Daoy (cell line): Measurements from ENCODE around the gene PTGR3. TPM values are rescaled to one million over a fixed set of nuclear protein-coding genes. Genes with fewer than 3 reads are reported as not detected.
"Not testable (repeated sequence)": the region's sequence is repeated elsewhere in the genome, so short reads cannot be mapped to it uniquely, and the experiment has no call there.

Experiments
- DNase-seq: peaks from one replicate; pipeline ENCODE4 v3.0.0-alpha.2; 2015; ENCODE audit warnings: low read depth
- total RNA-seq: library from RNA; depleted of rRNA; stranded (reverse); fragments of >200 nt; shearing (Covaris generic); gene quantifications from 2 replicates; pipeline ENCODE4 v1.2.3, GENCODE V29; 2014

The PTGR3 gene
- total RNA-seq, 1 experiment from 2014 or later, result 7.6 TPM

DNA sequence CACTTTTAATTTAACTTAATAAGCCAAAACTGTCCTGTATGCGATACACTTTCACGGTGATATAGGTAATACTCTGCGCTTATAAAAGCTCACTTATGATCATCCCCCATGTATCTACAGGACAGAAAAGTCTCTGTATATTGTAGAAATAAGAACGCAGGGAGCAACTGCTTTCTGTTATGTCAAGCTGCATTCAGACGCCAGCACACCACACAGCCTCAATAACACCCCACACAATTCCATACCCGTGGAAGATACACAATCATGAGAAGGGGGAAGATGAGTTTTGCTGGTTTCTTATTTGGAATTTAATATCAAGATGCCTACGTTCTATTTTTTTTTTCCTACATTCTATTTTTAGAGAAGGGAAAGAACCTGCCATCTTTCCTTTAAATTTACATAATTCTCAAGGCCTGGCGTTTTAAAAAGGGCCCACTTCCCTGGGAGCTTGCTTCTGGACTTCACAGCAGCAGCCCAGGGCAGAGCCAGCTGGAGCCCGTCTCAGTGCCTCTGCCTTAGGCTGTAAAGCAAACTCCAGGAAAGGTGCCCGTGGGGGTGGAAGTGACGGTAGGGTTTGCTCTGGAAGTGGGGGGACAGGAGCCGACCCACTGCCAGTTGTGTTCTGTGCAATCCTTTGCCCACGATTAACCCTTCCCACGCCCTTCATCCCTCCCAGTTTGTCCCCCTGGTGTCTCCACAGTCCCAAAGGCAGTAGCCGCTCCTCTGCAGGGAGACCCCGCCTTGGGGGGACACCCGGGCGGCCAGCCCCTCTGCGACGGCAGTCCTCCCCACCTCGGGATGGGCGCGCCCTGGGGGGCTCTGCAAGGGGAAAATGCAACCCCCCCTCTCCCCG, 5.3 kb downstream of the PTGR3 start:
- DNase-seq, result no peak

DNA sequence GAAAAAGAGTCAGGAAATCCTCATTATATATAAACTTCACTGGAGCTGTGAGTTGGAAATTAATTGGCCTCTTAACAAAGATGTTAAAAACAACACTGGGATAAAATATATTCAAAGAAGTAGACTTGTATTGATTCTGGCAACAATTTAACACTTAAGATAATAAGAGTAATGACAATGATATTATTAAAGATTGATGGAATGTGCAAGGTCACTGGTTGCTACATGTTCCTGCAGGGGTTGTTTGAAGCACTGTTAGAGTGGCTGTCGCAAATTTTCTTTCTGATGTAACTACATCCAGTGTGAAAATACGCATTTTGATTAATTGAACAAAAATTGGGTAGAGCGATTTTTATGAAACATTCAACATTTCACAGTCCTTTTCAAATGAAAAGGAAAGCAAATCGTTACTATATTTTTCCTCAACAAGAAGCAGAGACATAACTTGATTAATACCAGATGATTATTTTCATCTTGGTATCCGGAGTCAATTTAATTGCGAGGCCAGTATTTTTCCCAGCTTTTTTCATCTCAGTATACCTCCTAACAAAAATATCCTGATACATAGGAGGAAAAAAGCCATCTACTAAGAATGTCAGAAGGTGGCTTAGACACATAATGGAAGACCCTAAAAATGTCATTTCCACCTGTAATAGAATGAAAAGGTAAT, 6.1 kb downstream of the PTGR3 start:
- DNase-seq, result no peak

DNA sequence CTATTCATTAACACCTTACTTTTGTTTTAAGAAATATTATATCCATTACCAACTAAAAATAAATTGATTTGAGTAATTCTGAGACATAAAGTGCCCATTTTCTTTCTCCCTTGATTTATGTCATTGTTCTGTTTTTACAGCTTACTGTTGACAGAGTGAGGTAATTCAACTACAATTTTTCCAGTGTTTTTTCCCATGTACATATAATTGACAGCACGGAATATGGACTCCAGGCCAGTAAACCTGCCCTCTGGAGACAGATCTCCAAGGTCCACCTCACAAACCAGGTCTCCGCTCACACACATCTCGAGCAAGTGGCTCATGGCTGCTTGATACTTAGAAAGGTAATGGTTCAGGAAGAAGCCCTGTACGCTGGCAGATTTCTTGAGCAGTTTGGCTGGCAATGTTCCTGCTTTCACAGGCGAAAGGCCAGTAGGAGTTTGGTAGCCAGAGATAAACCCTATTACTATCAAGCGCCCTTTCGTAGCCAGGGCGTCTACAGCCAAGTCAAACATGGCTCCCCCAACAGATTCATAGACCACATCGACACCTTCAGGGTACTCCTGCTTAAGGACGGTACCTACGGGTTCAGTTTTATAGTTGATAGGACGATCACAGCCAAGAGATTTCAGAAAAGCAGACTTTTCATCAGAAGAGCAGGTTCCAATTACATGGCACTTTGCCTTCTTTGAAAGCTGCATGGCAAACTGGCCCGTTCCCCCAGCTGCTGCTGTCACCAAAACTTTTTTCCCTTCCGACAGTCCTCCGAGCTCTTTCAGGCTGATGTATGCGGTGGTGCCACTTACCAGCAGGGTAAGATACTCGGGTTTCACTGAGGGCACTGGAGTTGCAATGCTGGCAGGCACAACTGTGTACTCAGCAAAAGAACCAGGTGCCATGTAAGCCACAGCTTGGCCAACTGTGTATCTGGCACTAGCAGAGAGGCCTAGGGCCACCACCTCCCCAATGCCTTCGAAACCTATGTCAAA, 7.4 kb downstream of the PTGR3 start:
- no peak for DNase-seq

DNA sequence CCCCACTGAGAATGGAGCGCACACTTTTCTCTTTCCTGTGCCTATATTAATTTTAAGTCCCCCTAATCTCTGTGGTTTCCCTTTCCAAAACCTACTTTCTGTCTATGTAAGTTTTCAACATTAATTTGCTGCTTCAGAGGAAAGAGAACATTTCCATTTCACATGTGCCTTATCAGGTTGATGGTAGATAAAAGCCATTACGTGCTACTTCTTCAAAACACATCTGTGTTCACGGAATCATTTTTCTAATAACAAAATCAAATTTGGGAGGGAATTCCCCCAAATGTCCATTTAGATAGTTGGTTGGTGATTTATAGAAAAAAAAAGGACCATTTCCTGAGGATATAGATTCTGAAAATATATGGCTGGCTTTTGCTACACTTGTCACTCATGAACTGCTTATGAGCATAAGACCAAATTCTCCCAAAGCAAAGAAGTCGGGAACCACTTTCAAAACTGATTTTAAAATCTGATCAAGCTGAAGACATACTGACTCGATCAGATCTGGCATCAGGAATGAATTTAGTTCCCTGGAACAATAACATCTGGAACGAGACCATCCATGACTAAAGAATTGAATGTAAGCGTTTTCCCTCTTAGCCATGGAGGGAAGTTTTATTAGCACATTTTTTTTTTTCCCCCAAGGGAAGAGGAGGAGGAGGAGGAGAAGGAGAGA, 8.2 kb downstream of the PTGR3 start:
- no peak for DNase-seq

DNA sequence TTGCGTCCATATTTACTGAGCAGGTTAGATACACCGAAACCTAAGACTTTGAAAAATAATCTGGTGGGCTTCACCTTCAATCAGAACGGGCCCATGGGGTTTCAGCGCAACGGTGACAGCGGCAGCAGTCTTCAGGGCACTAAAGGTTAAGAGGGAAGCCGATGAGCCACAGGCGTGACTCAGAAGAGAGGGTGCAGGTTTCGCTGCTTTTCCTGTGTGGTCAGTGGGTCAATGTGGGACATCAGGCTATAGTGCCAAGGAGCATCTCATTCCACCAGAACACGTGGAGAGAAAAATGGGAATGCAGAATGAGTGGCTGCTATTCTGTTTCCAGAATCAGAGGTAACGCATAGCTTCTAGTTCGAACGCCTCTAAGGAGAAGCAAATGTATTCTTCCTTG, 8.9 kb downstream of the PTGR3 start:
- DNase-seq, result no peak

DNA sequence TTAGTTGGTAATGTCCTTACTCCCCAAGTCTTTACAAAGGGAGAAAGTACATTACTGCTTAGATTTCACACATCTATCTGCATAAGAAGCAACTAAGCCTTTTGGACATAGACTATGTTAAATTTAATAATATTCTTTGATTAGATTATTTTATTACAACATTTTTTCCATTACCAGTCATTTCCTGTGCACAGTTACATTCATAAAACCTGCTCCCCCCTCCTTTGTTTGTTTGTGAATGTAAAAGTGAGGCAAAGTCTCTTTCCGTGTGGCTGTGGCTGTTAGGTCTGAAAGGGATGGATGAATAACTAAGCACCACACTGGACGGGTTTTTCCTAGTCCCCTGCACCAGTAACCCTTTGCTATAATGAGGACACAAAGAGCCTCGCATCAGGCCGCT, 9.6 kb downstream of the PTGR3 start:
- no peak for DNase-seq

DNA sequence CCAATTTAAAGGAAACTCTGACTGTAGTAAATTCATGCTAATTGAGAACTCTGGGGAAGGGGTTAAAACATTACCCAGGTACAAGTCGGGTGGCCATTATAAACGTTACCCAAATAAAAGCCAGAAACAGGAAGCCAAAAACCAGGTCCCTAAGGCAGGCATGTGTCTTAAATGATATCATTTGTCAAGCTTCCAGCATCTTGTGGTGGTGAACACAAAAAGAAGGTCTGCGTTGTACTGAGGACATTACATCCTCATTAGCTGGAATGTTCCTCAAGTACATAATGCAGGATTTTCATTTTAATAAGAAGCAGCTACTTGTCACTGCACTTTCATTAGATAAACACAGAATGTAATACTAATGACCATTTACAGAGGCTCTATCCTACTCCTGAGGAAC, 10.9 kb downstream of the PTGR3 start:
- DNase-seq, result no peak

DNA sequence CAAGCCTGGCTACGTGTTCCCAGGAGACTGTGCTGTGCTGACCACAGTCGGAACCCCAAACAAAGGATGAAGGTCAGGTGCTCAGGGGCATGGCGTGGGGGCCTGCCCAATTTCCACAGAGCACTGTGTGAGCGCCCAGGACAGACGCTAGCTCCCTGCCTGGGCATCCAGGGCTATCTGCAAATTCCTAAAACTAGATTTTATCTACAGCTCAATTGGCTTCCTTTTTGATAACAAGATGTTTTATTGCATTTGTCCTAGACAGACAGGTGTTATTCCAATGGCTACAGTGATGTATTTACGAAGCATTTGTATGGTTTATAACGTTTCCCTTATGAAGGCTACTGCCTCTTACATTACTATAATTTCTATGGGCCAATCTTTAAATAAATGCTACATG, 16.0 kb downstream of the PTGR3 start:
- DNase-seq, result no peak

DNA sequence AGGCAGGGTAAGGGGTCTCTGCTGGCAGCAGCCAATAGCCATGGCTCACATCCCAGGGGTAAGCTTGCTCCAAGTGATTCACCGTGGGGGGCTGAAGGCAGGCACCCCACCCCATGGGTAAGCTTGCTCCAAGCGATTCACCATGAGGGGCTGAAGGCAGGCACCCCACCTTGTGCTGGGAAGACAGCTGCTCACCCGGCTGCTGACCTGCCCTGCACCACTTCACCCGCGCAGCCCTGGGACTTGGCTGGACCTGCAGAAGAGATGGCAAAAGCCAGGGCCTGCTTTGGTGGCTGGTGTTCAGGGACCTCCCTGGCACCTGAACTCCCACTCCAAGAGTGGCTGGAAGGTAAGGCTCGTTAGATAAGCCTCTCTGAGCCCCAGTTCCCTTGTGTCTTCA, 19.2 kb downstream of the PTGR3 start:
- no peak for DNase-seq

DNA sequence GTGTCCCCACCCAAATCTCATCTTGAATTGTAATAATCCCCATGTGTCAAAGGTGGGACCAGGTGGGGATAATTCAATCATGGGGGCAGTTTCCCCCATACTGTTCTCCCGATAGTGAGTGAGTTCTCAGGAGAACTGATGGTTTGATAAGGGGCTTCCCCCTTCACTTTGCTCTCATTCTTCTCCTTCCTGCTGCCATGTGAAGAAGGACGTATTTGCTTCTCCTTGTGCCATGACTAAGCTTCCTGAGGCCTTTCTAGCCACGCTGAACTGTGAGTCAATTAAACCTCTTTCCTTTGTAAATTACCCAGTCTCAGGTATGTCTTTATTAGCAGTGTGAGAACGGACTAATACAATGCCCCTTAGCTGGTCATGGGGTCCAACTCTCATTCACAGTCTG, 21.2 kb downstream of the PTGR3 start:
- DNase-seq, result not testable (repeated sequence)

DNA sequence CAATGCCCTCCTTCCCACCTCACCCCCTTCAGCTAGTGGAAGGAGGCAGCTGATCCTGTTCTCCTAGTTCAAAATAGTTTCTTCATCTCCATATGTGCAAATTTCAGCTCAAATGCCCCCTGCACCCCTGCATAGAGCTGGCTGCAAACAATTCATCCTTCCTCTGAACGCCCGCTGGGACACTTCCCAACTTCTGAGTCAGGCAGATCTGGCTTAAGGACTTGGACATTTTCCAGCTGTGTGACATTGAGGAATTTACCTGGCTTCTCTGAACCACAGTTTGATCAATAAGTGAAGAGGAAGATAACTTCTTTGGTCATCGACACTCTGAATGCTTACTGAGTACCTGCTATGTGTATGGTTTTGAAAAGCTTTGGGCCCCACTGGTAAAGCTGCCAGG, 23.5 kb downstream of the PTGR3 start:
- DNase-seq, result no peak

DNA sequence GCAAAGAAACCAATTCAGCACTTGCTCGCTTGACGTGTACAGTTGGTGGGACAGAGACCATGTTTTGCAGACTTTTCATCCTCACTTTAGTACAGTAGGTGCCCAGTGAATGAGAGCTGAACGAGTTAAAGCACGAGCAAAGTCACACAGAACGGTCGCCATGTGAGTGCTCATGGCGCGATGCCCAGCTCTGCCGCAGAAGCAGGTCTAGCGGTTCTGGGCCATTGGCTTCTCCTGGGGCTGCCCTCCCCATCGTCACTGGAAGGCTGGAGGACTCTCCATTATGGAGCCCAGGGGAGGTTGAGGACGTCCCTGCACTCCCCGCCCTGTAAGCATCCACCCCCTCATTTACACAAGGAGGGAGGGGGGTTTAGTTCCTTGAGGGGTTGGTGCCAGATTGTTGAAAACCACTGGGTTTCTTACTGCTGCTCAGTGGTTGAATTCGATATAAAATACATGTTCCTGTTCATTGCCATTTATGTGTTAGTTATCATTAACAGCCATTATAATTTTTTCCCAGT, 24.9 kb downstream of the PTGR3 start:
- no peak for DNase-seq

DNA sequence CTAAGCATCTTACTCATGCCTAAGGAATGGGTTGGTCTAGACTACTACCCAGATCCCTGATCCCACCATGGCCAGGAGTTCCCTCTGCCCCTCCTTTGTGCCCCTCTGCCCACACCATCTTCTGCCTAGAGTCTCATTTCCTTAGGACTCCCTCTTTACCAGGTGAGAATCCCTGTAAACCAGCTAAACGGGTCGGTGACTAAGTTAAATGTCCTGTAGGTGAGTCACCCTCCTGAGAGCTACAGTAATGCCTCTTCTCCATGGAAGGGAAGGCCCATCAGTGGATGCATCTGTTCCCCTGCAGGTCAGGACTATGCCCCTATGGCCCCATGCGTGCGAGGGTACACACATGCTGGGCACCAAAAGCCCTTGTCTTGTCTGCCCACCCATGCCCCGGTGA, 25.4 kb downstream of the PTGR3 start:
- DNase-seq, result peak; percentile 22

DNA sequence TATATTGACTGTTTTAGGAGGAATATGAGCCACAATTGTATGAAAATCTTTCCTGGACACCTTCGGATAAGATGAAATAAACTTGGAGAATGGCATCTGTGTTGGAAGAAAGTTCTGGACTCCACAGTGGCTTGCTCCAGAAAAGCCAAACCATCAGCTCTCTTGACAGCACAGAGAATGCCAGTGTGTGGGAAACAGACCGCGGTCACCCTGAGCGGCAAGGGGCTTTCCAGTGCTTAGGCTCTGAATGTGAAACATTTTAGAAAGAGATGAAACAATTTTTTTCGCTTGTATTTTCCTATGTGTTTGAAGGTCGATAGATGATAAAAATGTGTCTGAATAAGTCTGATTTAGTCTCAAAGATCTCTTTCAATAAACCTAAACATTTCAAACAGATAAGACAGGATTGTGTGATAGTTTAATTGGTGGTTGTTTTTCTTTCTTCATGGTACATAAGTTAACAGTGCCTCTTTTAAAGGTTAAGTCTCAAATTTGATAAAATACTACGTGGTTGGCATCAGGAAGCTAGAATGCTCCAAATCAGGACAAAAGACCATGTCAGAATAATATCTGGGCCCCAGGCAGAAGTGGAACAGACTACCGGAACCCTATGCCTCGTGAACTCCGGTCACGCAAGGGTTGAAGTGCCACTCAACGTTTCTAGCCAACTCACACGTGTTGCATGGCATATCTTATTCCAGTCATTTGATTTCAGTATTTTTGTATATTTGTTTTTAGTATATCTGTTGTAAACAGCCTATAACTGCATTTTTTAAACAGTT, 28.9 kb downstream of the PTGR3 start:
- DNase-seq, result no peak

DNA sequence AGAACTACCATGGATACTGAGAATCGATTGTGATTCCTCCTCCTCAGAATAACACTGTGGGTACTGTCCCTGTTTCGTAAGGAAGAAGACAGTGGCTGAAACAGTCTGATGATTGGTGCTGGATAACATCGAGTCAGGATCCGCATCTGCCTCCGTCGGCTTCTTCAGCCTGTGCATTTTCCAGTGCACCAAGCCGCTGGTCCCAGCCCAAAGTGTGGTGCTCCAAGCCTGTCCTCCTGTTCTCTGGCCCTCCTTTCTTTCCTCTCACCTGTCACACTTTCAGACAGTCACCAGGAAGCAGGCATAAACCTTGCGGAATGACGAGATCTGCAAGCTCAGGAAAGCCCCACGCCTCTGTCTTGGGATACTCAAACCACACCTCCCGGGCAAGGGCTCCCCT, 30.6 kb downstream of the PTGR3 start:
- no peak for DNase-seq

DNA sequence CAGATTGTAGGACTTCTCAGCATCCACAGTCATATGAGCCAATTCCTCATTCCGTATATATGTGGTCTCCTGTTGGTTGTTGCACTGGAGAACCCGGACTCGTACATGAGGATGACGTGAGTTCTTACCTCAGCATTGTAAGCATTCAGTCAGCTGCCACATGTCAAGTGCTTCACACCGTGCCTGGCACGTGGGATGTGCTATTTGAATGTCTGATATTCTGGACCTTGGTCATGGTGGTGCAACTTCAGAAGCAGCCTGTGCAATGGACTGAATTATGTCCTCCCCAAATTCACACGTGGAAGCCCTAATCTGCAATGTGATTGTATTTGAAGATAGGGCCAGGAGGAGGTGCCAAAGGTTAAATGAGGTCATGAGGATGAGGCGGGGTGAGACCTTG, 32.1 kb downstream of the PTGR3 start:
- no peak for DNase-seq

DNA sequence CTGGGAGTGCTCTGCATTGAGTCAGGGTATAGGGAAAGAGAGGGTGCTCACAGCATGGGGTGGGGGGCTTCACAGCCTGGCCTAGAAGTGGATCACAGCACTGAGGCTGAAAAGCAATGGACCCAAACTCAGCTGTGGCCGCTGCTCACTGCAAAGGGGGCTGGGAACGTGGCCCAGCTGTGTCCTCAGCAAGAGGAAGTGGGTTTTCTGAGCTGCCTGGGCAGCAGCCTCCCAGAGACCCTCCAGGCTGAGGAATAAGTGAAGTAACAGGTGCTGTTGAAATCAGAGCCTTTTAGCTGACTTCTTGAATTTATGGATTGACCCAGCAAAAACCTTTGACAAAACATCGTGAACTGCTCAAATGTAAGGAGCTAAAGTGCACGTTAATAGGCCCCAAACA, 35.2 kb downstream of the PTGR3 start:
- DNase-seq, result no peak

DNA sequence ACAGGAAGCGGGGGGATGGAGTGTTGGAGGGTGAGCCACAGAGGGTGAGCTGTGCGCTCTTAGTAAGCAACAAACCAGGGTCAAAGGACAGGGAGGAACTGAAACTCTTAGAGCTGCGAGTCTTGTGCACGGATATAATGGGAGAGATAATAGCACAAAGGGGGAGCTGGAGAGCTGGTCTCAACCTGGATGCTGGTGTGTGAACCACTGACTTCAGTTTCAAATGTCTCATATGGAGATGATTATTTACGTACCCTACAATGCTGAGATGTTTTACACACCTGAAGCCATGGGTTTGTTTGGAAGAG, 35.9 kb downstream of the PTGR3 start:
- DNase-seq, result peak; percentile 28

DNA sequence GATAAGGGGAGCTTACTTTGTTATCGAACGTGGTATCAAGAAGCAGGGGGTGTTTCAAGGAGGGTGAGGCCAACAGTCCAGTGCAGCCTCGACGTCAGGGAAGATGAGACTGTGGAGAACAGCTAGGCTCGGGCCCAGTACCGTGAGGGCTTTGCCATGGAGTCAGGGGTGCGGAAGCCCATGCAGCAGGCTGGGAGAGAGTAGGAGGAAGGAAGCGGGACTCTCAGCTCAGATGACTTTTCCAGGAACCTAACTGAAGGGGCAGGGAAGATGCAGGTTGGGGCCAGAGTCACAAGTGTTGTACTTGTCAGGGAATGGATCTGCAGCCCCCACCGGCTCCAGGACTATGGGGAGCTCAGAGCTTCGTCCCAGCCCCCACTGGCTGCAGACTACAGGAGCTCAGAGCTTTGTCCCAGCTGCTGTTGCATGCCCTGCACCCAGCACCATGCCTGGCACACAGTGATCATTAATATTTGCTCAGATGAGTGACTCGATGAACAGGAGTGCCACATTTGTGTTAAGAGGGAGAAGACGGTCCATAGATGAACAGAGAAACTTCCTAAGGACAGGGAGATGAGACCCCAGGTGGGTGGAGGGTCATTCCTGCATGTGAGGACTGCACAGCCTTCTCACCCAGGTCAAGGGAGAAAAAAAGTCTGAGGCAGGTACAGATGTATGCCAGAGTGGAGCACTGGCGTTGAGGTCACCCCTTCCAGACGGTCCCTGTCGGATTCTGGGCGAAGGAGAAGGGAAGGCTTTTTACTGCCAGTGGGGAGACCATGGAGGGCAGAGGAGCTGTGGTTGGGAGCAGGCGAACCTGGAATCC, 36.4 kb downstream of the PTGR3 start:
- no peak for DNase-seq

DNA sequence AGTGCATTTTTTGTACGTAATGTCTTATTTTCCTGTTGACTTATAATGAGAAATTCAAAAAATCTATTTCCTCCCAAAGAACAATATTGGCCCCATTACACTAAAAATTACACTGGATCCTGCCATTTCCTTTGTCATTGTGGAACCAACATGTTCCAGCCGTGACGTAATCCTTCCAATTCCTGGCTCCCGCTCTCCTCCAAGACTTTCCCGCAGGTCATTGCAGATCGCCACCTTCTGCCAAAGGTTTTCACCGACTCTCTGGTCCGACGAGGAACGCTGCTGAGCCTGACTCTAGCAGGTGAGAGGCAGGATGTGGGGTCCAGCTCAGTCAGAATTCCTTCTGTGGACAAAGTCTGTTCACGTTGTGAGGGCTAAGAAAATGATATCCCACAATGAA, 38.0 kb downstream of the PTGR3 start:
- DNase-seq, result no peak
